Fibroblast of lung (primary cell): ENCODE data around the gene HMGB2. TPM values are rescaled to one million over a fixed set of nuclear protein-coding genes. Genes with fewer than 3 reads are reported as not detected.

Source experiments
- DNase-seq, 2 donors: peaks; one replicate each; pipeline versions ENCODE4 v3.0.0 to v3.0.0-alpha.2; 2010; ENCODE audit warnings: low read depth in 2 of 2
- H2AFZ ChIP-seq: 2 replicates; pipeline ENCODE4 v1.5.1; 2012; ENCODE audit warnings: low read length, control low read depth, inconsistent platforms
- H3K27ac ChIP-seq: 2 replicates; pipeline ENCODE4 v1.5.1; 2011; ENCODE audit warnings: low read length, control low read depth; ENCODE audit not compliant: insufficient read depth
- H3K27me3 ChIP-seq: 2 replicates; pipeline ENCODE4 v1.5.1; 2011; ENCODE audit warnings: mild to moderate bottlenecking, low read length; ENCODE audit not compliant: control insufficient read depth, insufficient read depth
- H3K36me3 ChIP-seq: 2 replicates; pipeline ENCODE4 v1.5.1; 2011; ENCODE audit warnings: low read length; ENCODE audit not compliant: control insufficient read depth, insufficient read depth
- H3K4me1 ChIP-seq: 2 replicates; pipeline ENCODE4 v1.5.1; 2011; ENCODE audit warnings: low read length; ENCODE audit not compliant: control insufficient read depth, insufficient read depth; ENCODE audit errors: extremely low read depth
- H3K4me2 ChIP-seq: 2 replicates; pipeline ENCODE4 v1.5.1; 2011; ENCODE audit warnings: low read length, control low read depth; ENCODE audit not compliant: insufficient read depth; ENCODE audit errors: extremely low read depth
- H3K4me3 ChIP-seq, 4 experiments: fragments of 200-600 bp in 1 of 4; sonication (generic) in 1 of 4; replicated peaks in 1 of 4; 2 replicates each; pipeline ENCODE4 v1.5.1; 2011 to 2016; ENCODE audit warnings: low read length in 4 of 4, low read depth in 3 of 4, mild to moderate bottlenecking in 3 of 4, control low read depth in 2 of 4, inconsistent platforms in 1 of 4, mixed read lengths in 1 of 4; ENCODE audit not compliant: insufficient read depth in 1 of 4; ENCODE audit errors: control extremely low read depth in 1 of 4
- H3K79me2 ChIP-seq: 2 replicates; pipeline ENCODE4 v1.5.1; 2012; ENCODE audit warnings: mild to moderate bottlenecking, low read length, inconsistent platforms; ENCODE audit not compliant: control insufficient read depth, insufficient read depth
- H3K9ac ChIP-seq: 2 replicates; pipeline ENCODE4 v1.5.1; 2011; ENCODE audit warnings: mild to moderate bottlenecking, low read length, control low read depth; ENCODE audit not compliant: insufficient read depth
- H3K9me3 ChIP-seq: 2 replicates; pipeline ENCODE4 v1.5.1; 2012; ENCODE audit warnings: low read depth, low read length; ENCODE audit not compliant: control insufficient read depth, insufficient read depth
- H4K20me1 ChIP-seq: 2 replicates; pipeline ENCODE4 v1.5.1; 2011; ENCODE audit warnings: low read length; ENCODE audit not compliant: control insufficient read depth, insufficient read depth; ENCODE audit errors: extremely low read depth
- CTCF ChIP-seq, 2 donors: IDR thresholded peaks in 1 of 2; conservative IDR thresholded peaks in 1 of 2; 1 replicate in 1 of 2; 2 replicates in 1 of 2; pipeline ENCODE4 v1.5.1; 2011 to 2012; ENCODE audit warnings: low read length in 2 of 2, control low read depth in 1 of 2, inconsistent platforms in 1 of 2, low read depth in 1 of 2, mild to moderate bottlenecking in 1 of 2
- EZH2 ChIP-seq: IDR thresholded peaks from 2 replicates; pipeline ENCODE4 v1.5.1; 2012; ENCODE audit warnings: low read length, control low read depth, mild to moderate bottlenecking; ENCODE audit errors: missing control alignments
- polyA plus RNA-seq, 2 donors: library from polyadenylated mRNA; depleted of rRNA in 1 of 2; stranded (reverse) in 1 of 2; unstranded in 1 of 2; fragments of >200 nt; gene quantifications; 2 replicates each; pipeline ENCODE4 v1.2.1, GENCODE V29; 2011 to 2012; ENCODE audit warnings: missing spikeins in 1 of 2
- total RNA-seq: library from RNA; depleted of rRNA; stranded (reverse); fragments of >200 nt; gene quantifications from 2 replicates; pipeline ENCODE4 v1.2.1, GENCODE V29; 2014

Gene HMGB2
- total and polyA plus RNA-seq, 2 donors (not counting 1 experiment from before 2014, with no cell fraction given) = 123 to 183 TPM

DNA sequence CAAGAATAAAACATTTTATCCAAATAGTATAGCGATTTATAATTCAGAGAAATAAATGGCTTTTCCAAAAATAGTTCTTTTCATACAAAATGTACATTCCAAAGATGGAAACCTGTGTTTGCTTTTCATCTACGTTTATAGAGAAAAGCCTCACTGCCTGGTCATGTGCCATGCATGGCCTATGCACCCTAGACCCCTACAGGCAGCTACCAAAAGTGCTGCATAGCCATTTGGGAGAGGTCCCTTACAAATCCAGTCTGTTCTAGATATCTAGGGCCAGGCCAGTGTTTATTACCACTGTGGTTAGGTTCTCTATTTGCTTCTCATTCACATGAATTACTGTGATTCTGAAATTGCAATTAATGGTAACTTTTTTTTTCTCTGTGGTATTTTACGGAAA lies 17.2 kb downstream of the HMGB2 start:
- Histone ChIP-seq H3K4me1 (peaks cover 4% of the 10 kb centered on the region), H3K4me2 (no peak overlapping the region), H3K9ac (no peak overlapping the region), H3K79me2 (no peaks in the 10 kb centered on the region), H3K36me3 (no peaks in the 10 kb centered on the region), H4K20me1 (no peaks in the 10 kb centered on the region), H3K4me3 (no peak overlapping the region), H3K9me3 (no peaks in the 10 kb centered on the region), H3K27ac (no peak overlapping the region), H3K27me3 (no peaks in the 10 kb centered on the region), H2AFZ (no peak overlapping the region)
- TF ChIP-seq CTCF (conservative IDR thresholded peaks at IDR 0.05 in 1 of 2, IDR thresholded peaks at IDR 0.05 in 1 of 2; ENCODE audit: low read depth in 1 of 2, low read length in 2 of 2) (peak in 1 of 2 donors; percentile 34), EZH2 (no peak)
- no peak for DNase-seq

DNA sequence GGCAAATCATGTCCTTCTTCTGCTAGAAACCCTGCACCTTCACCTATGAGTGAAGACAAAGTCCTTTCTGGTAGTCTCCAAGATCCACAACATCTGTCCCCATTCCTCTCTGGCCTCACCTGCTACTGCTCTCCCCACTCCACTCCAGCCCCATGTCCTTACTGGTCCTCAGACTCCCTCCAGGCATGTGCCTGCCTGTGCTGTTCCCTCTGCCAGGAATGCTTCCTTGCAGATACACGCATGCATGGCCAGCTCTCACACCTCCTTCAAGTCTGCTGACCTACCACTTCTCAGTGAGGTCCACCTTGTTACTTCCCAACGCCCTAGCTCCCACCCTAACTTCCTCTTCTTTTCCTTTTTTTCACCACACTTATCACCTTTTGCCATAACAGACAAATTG lies 18.1 kb downstream of the HMGB2 start:
- Histone ChIP-seq H3K27ac (no peak overlapping the region), H3K4me3 (no peak overlapping the region), H3K4me2 (no peak overlapping the region), H2AFZ (no peak overlapping the region), H3K9me3 (no peaks in the 10 kb centered on the region), H3K4me1 (peaks cover 4% of the 10 kb centered on the region), H3K27me3 (no peaks in the 10 kb centered on the region), H3K9ac (no peak overlapping the region), H3K36me3 (no peaks in the 10 kb centered on the region), H3K79me2 (no peaks in the 10 kb centered on the region), H4K20me1 (no peaks in the 10 kb centered on the region)
- DNase-seq = no peak
- TF ChIP-seq CTCF (conservative IDR thresholded peaks at IDR 0.05 in 1 of 2, IDR thresholded peaks at IDR 0.05 in 1 of 2; ENCODE audit: low read depth in 1 of 2, low read length in 2 of 2) (no peak), EZH2 (no peak)

- no peak overlapping the region for H3K9ac ChIP-seq
- no peak overlapping the region for H3K4me2 ChIP-seq
- H3K4me3 ChIP-seq = no peak overlapping the region
- H3K9me3 ChIP-seq = no peaks in the 10 kb centered on the region
- no peaks in the 10 kb centered on the region for H3K79me2 ChIP-seq
- H3K27ac ChIP-seq = no peak overlapping the region
- peaks cover 4% of the 10 kb centered on the region for H3K4me1 ChIP-seq
- no peaks in the 10 kb centered on the region for H3K27me3 ChIP-seq
- H3K36me3 ChIP-seq = no peaks in the 10 kb centered on the region
- no peak overlapping the region for H2AFZ ChIP-seq
- TF ChIP-seq EZH2 = no peak
- no peak for TF ChIP-seq CTCF (conservative IDR thresholded peaks at IDR 0.05 in 1 of 2, IDR thresholded peaks at IDR 0.05 in 1 of 2; ENCODE audit: low read depth in 1 of 2, low read length in 2 of 2)
- no peaks in the 10 kb centered on the region for H4K20me1 ChIP-seq
- DNase-seq = no peak
These were observed 19.4 kb downstream of the HMGB2 start for GRCh38 chr4:173314715-173315114.
